Activated CD4-positive, alpha-beta T cell treated with anti-CD3 and anti-CD28 coated beads for 1 hour (primary cell): ENCODE measurements around the gene INPP5A.

Experiments
- DNase-seq: peaks from one replicate; pipeline ENCODE4 v3.0.0-alpha.2; 2020

Gene INPP5A

DNA sequence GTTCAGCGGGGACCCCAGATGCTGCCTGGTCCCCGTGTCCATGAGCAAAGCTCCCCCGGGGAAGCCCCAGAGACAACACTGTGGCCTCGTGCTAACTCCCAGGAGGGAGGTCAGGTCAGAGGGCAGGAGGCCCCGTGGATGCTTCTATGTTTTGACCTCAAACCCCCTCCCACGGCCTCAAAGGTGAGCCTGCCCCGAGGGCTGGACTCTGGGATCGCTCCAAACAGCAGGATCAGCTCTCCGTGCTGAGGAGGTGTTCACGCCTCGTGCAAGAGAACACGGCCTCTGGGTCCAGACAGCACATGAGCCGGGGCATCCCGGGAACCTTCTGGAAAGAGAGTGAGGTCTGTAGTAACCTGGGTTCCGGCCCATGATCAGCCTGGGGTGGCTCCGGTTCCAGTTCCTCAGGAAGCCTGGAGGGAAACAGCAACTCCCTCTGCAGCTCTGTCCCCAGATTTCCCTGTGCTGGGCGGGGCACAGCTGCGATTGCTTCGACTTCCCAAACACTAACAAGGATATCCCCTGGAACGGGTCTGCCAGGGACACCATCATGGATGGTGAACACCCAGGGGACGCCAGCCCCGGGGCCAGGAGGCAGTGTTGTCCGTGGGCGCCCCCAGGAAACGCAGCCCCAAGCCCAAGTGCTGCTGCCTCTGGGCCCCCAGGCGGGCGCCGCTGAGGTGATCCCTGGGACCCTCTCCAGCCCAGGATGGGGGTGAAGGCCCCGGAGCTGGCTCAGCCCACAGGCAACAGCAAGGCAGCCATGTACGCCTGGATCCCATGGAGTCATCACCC lies 18.0 kb upstream of the INPP5A start:
- DNase-seq, result no peak

DNA sequence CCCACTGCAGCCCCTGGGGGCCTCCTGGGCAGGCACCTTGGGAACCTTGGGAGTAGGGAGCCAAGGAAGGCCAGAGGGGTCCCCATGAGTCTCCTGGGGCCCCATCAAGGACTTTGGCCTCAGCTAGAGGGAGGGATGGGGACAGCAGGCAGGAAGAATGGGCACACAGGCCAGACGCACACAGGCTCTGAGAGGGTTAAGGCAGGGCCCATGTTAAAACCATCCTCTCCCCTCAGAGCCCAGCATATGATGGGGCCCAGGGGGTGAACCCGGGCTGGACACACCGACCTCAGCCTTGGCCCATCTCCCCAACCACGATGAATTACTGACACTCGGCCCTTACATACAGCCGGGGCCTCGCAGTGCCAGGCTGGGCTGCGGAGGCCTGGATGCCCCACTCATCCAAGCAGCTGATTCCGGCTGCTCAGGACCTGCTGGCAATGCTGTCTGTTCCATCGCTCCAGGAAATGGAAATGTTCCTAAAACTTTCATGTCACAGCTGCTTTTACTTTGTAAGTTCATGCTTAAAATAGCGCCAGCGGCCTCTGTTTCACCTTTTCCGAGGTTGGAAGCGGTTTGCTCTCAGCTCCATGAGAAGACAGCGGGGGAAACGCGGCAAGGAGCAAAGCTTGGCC lies 17.3 kb upstream of the INPP5A start:
- no peak for DNase-seq

DNA sequence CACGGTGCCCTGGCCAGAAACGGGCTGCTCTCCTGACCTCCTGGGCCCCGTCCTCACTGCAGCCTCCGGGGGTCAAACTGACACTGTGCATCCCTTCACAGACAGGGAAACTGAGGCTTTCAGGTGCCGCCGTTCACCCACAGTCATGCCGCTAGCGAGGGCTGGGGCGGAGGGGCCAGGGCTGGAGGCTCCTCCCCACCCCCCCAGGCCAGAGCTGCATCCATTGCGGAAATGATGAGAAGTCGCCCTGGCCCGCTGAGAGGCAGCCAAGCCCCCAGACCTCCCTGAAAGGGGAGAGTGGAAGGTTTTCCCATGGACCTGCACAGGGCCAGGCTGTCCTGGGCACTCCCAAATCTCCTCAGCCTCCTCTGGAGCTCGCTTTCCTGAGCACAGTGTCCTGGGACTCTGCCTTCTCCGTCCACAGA lies 16.5 kb upstream of the INPP5A start:
- no peak for DNase-seq

GRCh38 chr10:132521466-132522102 lies 16.0 kb upstream of the INPP5A start:
- no peak for DNase-seq

DNA sequence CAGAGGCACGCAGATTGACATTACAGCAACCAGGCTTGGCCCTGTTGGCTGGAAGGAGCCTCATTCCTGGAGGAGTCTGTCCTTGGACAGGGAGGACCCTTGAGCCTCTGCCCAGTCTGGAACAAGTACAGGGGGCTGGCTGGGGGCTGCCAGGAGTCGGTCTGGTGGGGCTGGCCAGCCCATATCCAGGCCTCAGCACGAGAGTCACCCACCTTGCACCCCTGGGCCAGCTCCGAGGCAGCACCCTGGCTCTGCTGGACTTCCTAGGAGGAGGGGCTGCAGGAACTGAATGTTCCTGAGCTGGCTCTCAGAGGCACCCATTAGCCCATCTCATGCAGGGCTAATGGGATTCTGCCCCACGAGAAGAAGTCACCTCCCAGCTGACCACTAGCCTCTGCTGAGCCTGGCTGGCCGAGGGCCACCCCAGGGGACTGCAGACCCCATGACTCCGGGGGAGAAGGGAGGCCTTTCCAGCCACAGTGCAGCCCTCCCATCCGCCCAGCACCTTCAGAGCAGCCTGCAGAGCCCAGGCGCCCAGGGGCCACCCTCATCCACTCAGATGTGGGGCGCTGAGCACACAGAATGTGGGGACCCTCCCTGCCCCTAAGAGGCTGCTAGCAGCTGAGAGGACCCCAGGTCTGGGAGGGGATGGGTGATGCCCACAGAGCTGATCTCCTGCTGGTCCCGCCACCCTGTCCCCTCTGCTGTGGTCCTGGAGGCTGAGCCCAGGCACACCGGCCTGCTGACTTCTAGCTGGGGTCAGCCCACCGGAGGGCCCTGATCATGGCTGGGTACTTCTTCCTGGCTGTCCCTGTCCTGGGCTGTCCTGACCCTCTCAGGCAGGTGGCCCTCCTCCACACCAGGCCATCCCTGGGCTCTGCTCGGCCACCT lies 14.8 kb upstream of the INPP5A start:
- DNase-seq, result no peak

DNA sequence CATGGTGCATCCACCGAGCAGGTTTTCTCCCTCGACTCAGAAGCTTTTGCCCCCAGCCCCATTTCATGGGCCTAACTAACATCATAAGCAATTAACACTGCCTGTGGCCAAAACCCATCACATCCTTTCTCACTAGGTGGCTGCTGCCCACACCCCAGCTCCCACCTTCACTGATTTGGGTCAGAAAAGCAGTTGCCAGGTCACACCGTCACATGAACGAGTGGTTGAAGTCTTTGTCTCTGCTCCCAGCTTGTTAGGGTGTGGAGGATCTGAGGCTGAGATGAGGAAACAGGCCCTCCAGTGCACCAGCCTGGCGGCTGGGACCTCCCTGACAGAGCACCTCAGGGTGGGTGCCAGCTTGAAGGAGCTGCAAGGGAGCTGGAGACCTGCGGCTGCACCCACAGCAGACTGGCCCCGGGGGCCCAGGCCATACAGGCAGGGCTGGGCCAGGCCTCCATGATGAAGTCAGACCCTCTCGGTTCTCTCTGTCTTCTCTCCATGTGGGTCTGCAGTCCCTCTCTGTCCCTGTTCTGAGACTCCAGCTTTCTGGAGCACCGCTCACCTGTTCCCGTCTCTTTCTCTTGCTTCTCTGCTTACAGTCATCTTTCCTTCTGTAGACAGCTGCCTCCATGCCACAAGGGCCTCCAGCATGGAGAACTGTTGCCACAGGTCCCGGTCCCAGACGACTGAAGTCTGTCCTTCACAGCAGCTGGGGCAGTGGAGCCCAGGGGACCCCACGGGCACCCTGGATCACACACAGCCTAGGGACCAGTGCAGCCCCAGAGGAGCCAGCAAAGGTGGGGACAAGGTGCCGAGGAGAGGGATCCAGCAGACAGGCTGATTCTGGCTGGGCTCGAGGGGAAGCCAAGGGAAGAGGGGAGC lies 13.8 kb upstream of the INPP5A start:
- no peak for DNase-seq

GRCh38 chr10:132524443-132525285 lies 12.9 kb upstream of the INPP5A start:
- no peak for DNase-seq

GRCh38 chr10:132526676-132527075 lies 10.9 kb upstream of the INPP5A start:
- DNase-seq, result no peak

DNA sequence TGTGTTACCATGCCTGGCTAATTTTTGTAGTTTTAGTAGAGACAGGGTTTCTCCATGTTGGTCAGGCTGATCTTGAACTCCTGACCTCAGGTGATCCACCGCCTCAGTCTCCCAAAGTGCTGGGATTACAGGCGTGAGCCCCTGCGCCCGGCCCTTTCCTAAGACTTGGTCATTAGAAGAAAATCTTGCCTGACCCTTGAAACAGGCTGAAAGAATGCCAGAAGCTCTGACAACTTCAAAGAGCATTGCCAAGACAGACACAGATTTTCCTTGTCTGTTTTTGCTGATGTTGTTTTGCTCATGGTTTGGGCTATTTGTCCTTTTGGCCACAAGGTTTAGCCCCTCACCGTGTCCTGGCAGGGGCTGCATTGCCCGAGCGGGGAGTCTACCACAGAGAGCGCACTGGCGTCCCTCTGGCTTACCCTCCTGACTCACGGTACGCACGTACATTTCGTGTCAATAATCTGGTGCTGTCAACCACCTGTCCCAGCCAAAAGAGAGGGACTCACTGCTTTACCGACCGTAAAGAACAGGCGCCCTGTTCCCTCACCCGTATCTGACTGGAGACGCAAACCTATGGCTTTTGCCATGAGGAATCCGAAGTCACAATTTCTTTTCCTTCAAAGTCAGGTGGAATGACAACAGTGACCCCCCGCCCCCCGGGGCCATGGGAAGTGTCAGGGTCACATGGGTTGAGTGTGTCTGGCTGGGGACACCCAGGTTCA lies 10.1 kb upstream of the INPP5A start:
- no peak for DNase-seq

GRCh38 chr10:132528064-132528691 lies 9.4 kb upstream of the INPP5A start:
- no peak for DNase-seq

- DNase-seq, result no peak
Observed at GRCh38 chr10:132532179-132532578, 5.4 kb upstream of the INPP5A start.

- DNase-seq, result no peak
Observed at GRCh38 chr10:132532749-132533560, 4.6 kb upstream of the INPP5A start.

GRCh38 chr10:132533571-132534260 lies 3.9 kb upstream of the INPP5A start:
- DNase-seq, result no peak

DNA sequence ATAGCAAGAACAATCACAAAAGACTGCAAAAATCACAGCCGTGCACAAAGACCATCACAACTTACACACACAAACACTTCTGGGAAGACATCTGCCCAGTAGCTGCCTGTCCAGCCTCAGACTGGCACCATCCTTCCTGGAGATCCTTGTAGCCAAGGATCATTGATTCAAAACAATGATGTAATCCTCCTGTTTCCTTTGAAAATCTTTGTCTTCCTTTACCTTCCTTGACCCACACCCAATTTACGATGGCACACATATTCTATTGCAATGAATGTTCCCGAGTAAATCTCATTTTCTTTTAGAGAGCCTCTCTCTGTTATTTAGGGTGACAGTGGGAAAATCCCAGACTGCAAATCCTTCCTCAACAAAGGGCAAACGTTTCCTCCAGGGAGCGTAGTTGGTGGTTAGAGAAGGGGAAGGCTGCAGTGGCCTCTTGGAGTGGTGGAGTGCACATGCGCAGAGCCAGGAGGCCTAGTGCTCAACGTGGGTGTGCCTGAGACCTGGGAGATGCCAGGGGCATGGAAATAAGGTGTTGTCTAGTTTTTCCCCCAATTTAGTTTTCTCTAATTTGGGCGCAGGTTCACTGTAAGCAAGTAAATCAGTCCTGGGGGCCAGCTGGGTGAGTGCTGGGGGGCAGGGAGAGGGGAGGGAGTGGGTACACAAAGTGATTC lies 3.1 kb upstream of the INPP5A start:
- no peak for DNase-seq

- DNase-seq, result no peak
Observed at GRCh38 chr10:132535065-132535651, 2.4 kb upstream of the INPP5A start.

DNA sequence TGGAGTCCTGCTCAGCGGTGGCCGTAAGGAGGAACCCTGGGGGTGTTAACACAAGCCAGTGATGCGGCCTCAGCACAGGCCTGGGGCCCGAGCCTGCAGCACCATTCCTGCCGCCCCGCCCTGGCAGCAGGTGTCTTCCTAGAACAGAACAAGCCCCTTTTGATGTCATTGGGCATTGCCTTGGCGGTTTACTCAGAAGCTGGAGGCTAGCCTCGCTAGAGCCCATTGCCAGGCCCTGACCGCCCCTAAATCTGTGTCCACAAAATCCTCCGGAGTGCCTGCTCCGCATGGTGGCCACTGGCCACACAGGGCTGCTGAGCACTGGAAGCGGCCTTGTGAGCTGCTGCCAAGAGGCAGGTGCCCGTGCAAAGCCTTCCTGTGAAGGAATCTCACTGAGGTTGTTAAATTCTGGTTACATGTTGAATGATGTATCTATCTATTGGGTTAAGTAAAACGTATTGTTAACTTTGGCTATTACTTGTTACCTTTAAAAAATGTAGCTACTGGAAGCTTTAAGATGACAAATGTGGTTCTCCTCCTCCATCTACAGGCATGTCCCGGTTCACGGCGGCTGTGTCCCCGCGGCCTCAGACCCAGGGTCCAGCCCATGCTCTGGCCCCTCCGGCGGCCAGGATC lies 1.2 kb upstream of the INPP5A start:
- no peak for DNase-seq
